Fibroblast of lung (primary cell): ENCODE measurements around the gene ZNF185. TPM values are rescaled to one million over a fixed set of nuclear protein-coding genes. Genes with fewer than 3 reads are reported as not detected.

ENCODE experiments used
- DNase-seq, 2 donors: peaks; one replicate each; pipeline versions ENCODE4 v3.0.0 to v3.0.0-alpha.2; 2010; ENCODE audit warnings: low read depth in 2 of 2
- H2AFZ ChIP-seq: 2 replicates; pipeline ENCODE4 v1.5.1; 2012; ENCODE audit warnings: low read length, control low read depth, inconsistent platforms
- H3K27ac ChIP-seq: 2 replicates; pipeline ENCODE4 v1.5.1; 2011; ENCODE audit warnings: low read length, control low read depth; ENCODE audit not compliant: insufficient read depth
- H3K27me3 ChIP-seq: 2 replicates; pipeline ENCODE4 v1.5.1; 2011; ENCODE audit warnings: mild to moderate bottlenecking, low read length; ENCODE audit not compliant: control insufficient read depth, insufficient read depth
- H3K36me3 ChIP-seq: 2 replicates; pipeline ENCODE4 v1.5.1; 2011; ENCODE audit warnings: low read length; ENCODE audit not compliant: control insufficient read depth, insufficient read depth
- H3K4me1 ChIP-seq: 2 replicates; pipeline ENCODE4 v1.5.1; 2011; ENCODE audit warnings: low read length; ENCODE audit not compliant: control insufficient read depth, insufficient read depth; ENCODE audit errors: extremely low read depth
- H3K4me2 ChIP-seq: 2 replicates; pipeline ENCODE4 v1.5.1; 2011; ENCODE audit warnings: low read length, control low read depth; ENCODE audit not compliant: insufficient read depth; ENCODE audit errors: extremely low read depth
- H3K4me3 ChIP-seq, 4 experiments: fragments of 200-600 bp in 1 of 4; sonication (generic) in 1 of 4; replicated peaks in 1 of 4; 2 replicates each; pipeline ENCODE4 v1.5.1; 2011 to 2016; ENCODE audit warnings: low read length in 4 of 4, low read depth in 3 of 4, mild to moderate bottlenecking in 3 of 4, control low read depth in 2 of 4, inconsistent platforms in 1 of 4, mixed read lengths in 1 of 4; ENCODE audit not compliant: insufficient read depth in 1 of 4; ENCODE audit errors: control extremely low read depth in 1 of 4
- H3K79me2 ChIP-seq: 2 replicates; pipeline ENCODE4 v1.5.1; 2012; ENCODE audit warnings: mild to moderate bottlenecking, low read length, inconsistent platforms; ENCODE audit not compliant: control insufficient read depth, insufficient read depth
- H3K9ac ChIP-seq: 2 replicates; pipeline ENCODE4 v1.5.1; 2011; ENCODE audit warnings: mild to moderate bottlenecking, low read length, control low read depth; ENCODE audit not compliant: insufficient read depth
- H3K9me3 ChIP-seq: 2 replicates; pipeline ENCODE4 v1.5.1; 2012; ENCODE audit warnings: low read depth, low read length; ENCODE audit not compliant: control insufficient read depth, insufficient read depth
- H4K20me1 ChIP-seq: 2 replicates; pipeline ENCODE4 v1.5.1; 2011; ENCODE audit warnings: low read length; ENCODE audit not compliant: control insufficient read depth, insufficient read depth; ENCODE audit errors: extremely low read depth
- CTCF ChIP-seq, 2 donors: IDR thresholded peaks in 1 of 2; conservative IDR thresholded peaks in 1 of 2; 1 replicate in 1 of 2; 2 replicates in 1 of 2; pipeline ENCODE4 v1.5.1; 2011 to 2012; ENCODE audit warnings: low read length in 2 of 2, control low read depth in 1 of 2, inconsistent platforms in 1 of 2, low read depth in 1 of 2, mild to moderate bottlenecking in 1 of 2
- EZH2 ChIP-seq: IDR thresholded peaks from 2 replicates; pipeline ENCODE4 v1.5.1; 2012; ENCODE audit warnings: low read length, control low read depth, mild to moderate bottlenecking; ENCODE audit errors: missing control alignments
- polyA plus RNA-seq, 2 donors: library from polyadenylated mRNA; depleted of rRNA in 1 of 2; stranded (reverse) in 1 of 2; unstranded in 1 of 2; fragments of >200 nt; gene quantifications; 2 replicates each; pipeline ENCODE4 v1.2.1, GENCODE V29; 2011 to 2012; ENCODE audit warnings: missing spikeins in 1 of 2
- total RNA-seq: library from RNA; depleted of rRNA; stranded (reverse); fragments of >200 nt; gene quantifications from 2 replicates; pipeline ENCODE4 v1.2.1, GENCODE V29; 2014

The ZNF185 gene
- total and polyA plus RNA-seq, 2 donors (not counting 1 experiment from before 2014, with no cell fraction given), result 0.66 to 4.2 TPM

GRCh38 chrX:152917656-152918579, 20.1 kb downstream of the ZNF185 start:
- H4K20me1 ChIP-seq, result no peaks in the 10 kb centered on the region
- TF ChIP-seq EZH2 (no peak), CTCF (conservative IDR thresholded peaks at IDR 0.05 in 1 of 2, IDR thresholded peaks at IDR 0.05 in 1 of 2; ENCODE audit: low read depth in 1 of 2, low read length in 2 of 2) (no peak)
- DNase-seq, result no peak
- H3K27me3 ChIP-seq, result peaks cover 2% of the 10 kb centered on the region
- no peak overlapping the region for H3K27ac ChIP-seq
- H3K9me3 ChIP-seq, result no peaks in the 10 kb centered on the region
- H3K36me3 ChIP-seq, result no peaks in the 10 kb centered on the region
- H3K4me3 ChIP-seq, result no peak overlapping the region
- no peak overlapping the region for H2AFZ ChIP-seq
- no peak overlapping the region for H3K9ac ChIP-seq
- H3K4me1 ChIP-seq, result no peaks in the 10 kb centered on the region
- H3K79me2 ChIP-seq, result no peaks in the 10 kb centered on the region
- H3K4me2 ChIP-seq, result no peak overlapping the region

GRCh38 chrX:152918707-152919106, 20.8 kb downstream of the ZNF185 start:
- Histone ChIP-seq H3K27ac (no peak overlapping the region), H3K4me2 (no peak overlapping the region), H3K79me2 (no peaks in the 10 kb centered on the region), H3K4me1 (no peaks in the 10 kb centered on the region), H4K20me1 (no peaks in the 10 kb centered on the region), H3K4me3 (no peak overlapping the region), H2AFZ (no peak overlapping the region), H3K27me3 (peaks cover 2% of the 10 kb centered on the region), H3K9ac (no peak overlapping the region), H3K9me3 (no peaks in the 10 kb centered on the region), H3K36me3 (no peaks in the 10 kb centered on the region)
- DNase-seq, result no peak
- no peak for TF ChIP-seq EZH2
- no peak for TF ChIP-seq CTCF (conservative IDR thresholded peaks at IDR 0.05 in 1 of 2, IDR thresholded peaks at IDR 0.05 in 1 of 2; ENCODE audit: low read depth in 1 of 2, low read length in 2 of 2)

GRCh38 chrX:152923599-152923998, 25.7 kb downstream of the ZNF185 start:
- DNase-seq, result no peak
- H3K4me2 ChIP-seq, result no peak overlapping the region
- no peaks in the 10 kb centered on the region for H4K20me1 ChIP-seq
- H3K27ac ChIP-seq, result no peak overlapping the region
- no peak overlapping the region for H3K9ac ChIP-seq
- no peak overlapping the region for H3K4me3 ChIP-seq
- H3K27me3 ChIP-seq, result peaks cover 1% of the 10 kb centered on the region
- H3K36me3 ChIP-seq, result no peaks in the 10 kb centered on the region
- no peaks in the 10 kb centered on the region for H3K79me2 ChIP-seq
- no peak overlapping the region for H2AFZ ChIP-seq
- no peaks in the 10 kb centered on the region for H3K9me3 ChIP-seq
- no peaks in the 10 kb centered on the region for H3K4me1 ChIP-seq
- TF ChIP-seq CTCF (conservative IDR thresholded peaks at IDR 0.05 in 1 of 2, IDR thresholded peaks at IDR 0.05 in 1 of 2; ENCODE audit: low read depth in 1 of 2, low read length in 2 of 2) (no peak), EZH2 (no peak)
